IMR-90 (cell line): ENCODE measurements around the gene LINGO4. TPM values are rescaled to one million over a fixed set of nuclear protein-coding genes. Genes with fewer than 3 reads are reported as not detected.

ENCODE experiments used
- ATAC-seq: fragments of 200-7000 bp; cut with Tn5 transposase; 2 replicates; pipeline ENCODE4 v1.9.1; 2020; ENCODE audit warnings: low read depth, mild to moderate bottlenecking, moderate library complexity
- BruUV-seq: library from RNA; stranded (reverse); fragments of 400-500 nt; replicated peaks from 2 replicates; lab custom pipeline; 2021; lab: Mats Ljungman, UMichigan
- CTCF ChIA-PET: fragments of 300-600 bp; formaldehyde crosslinking; extraction: SDS; loops from one replicate; lab custom pipeline; 2021; ENCODE audit warnings: antibody characterized with exemption; lab: Yijun Ruan, JAX
- POLR2A ChIA-PET: fragments of 300-600 bp; sonication (Branson Sonifier 250); formaldehyde crosslinking; loops from one replicate; lab custom pipeline; 2022; ENCODE audit warnings: antibody characterized with exemption; ENCODE audit not compliant: unreplicated experiment; lab: Charles Lee
- DNase-seq: peaks from one replicate; pipeline ENCODE4 v3.0.0; 2013
- H2AFZ ChIP-seq: replicated peaks from 2 replicates; pipeline ENCODE3; 2013; ENCODE audit warnings: low read length, mild to moderate bottlenecking; ENCODE audit not compliant: poor library complexity
- H2AK5ac ChIP-seq: 2 replicates; pipeline ENCODE4 v1.6.1; 2013; ENCODE audit warnings: low read depth, low read length, inconsistent platforms
- H2AK9ac ChIP-seq: replicated peaks from 2 replicates; pipeline ENCODE3; 2013; ENCODE audit warnings: mild to moderate bottlenecking, low read depth, low read length, moderate library complexity; ENCODE audit not compliant: poor library complexity
- H2BK120ac ChIP-seq: 2 replicates; pipeline ENCODE4 v1.6.1; 2013; ENCODE audit warnings: low read depth, low read length, inconsistent platforms
- H2BK15ac ChIP-seq: 3 replicates; pipeline ENCODE4 v1.6.1; 2013; ENCODE audit warnings: low read depth, low read length, inconsistent platforms
- H2BK20ac ChIP-seq: 2 replicates; pipeline ENCODE4 v1.6.1; 2013; ENCODE audit warnings: low read depth, mild to moderate bottlenecking, inconsistent platforms, low read length, moderate library complexity
- H2BK5ac ChIP-seq: 2 replicates; pipeline ENCODE4 v1.6.1; 2013; ENCODE audit warnings: mild to moderate bottlenecking, low read depth, low read length, inconsistent platforms; ENCODE audit not compliant: poor library complexity, severe bottlenecking
- H3K14ac ChIP-seq: replicated peaks from 2 replicates; pipeline ENCODE4 v1.6.1; 2013; ENCODE audit warnings: low read depth, low read length, inconsistent platforms
- H3K18ac ChIP-seq: 2 replicates; pipeline ENCODE4 v1.6.1; 2013; ENCODE audit warnings: low read depth, low read length, control low read depth
- H3K23ac ChIP-seq: 2 replicates; pipeline ENCODE4 v1.6.1; 2013; ENCODE audit warnings: low read depth, low read length, inconsistent platforms
- H3K27ac ChIP-seq: 2 replicates; pipeline ENCODE4 v1.5.1; 2013; ENCODE audit warnings: mild to moderate bottlenecking, control low read depth, low read length; ENCODE audit not compliant: insufficient read depth
- H3K27me3 ChIP-seq: 2 replicates; pipeline ENCODE4 v1.6.1; 2013; ENCODE audit warnings: low read length; ENCODE audit not compliant: control insufficient read depth, insufficient read depth
- H3K36me3 ChIP-seq: 2 replicates; pipeline ENCODE4 v1.6.1; 2013; ENCODE audit warnings: low read length, mixed read lengths; ENCODE audit not compliant: control insufficient read depth, insufficient read depth
- H3K4ac ChIP-seq: 2 replicates; pipeline ENCODE4 v1.6.1; 2013; ENCODE audit warnings: low read depth, low read length, inconsistent platforms
- H3K4me1 ChIP-seq: 2 replicates; pipeline ENCODE4 v1.6.1; 2013; ENCODE audit warnings: low read length, mixed read lengths; ENCODE audit not compliant: control insufficient read depth, insufficient read depth
- H3K4me2 ChIP-seq: 2 replicates; pipeline ENCODE4 v1.6.1; 2013; ENCODE audit warnings: low read depth, mild to moderate bottlenecking, control low read depth, low read length, moderate library complexity
- H3K4me3 ChIP-seq: 2 replicates; pipeline ENCODE4 v1.5.1; 2013; ENCODE audit warnings: low read depth, mild to moderate bottlenecking, control low read depth, low read length, moderate library complexity; ENCODE audit not compliant: insufficient read depth
- H3K56ac ChIP-seq: 2 replicates; pipeline ENCODE4 v1.6.1; 2013; ENCODE audit warnings: low read length, inconsistent platforms; ENCODE audit not compliant: insufficient read depth; ENCODE audit errors: extremely low read depth
- H3K79me1 ChIP-seq, 2 experiments: 2 replicates each; pipeline ENCODE4 v1.6.1; 2013; ENCODE audit warnings: low read length in 2 of 2, inconsistent platforms in 1 of 2, low read depth in 1 of 2
- H3K9ac ChIP-seq: 2 replicates; pipeline ENCODE4 v1.6.1; 2013; ENCODE audit warnings: low read depth, low read length, control low read depth
- H3K9me1 ChIP-seq: 2 replicates; pipeline ENCODE4 v1.6.1; 2013; ENCODE audit warnings: low read length, inconsistent platforms; ENCODE audit not compliant: insufficient read depth
- H3K9me3 ChIP-seq: 2 replicates; pipeline ENCODE4 v1.6.1; 2013; ENCODE audit warnings: low read length; ENCODE audit not compliant: control insufficient read depth, insufficient read depth
- H4K20me1 ChIP-seq: 2 replicates; pipeline ENCODE4 v1.6.1; 2013; ENCODE audit warnings: low read length, inconsistent platforms; ENCODE audit not compliant: insufficient read depth
- H4K5ac ChIP-seq: 2 replicates; pipeline ENCODE4 v1.6.1; 2013; ENCODE audit warnings: mild to moderate bottlenecking, low read depth, low read length, control low read depth
- H4K8ac ChIP-seq, 2 experiments: 2 replicates each; pipeline ENCODE4 v1.6.1; 2013; ENCODE audit warnings: low read depth in 2 of 2, low read length in 2 of 2, control low read depth in 1 of 2, inconsistent platforms in 1 of 2
- H4K91ac ChIP-seq: 2 replicates; pipeline ENCODE4 v1.6.1; 2013; ENCODE audit warnings: low read depth, low read length, inconsistent platforms; ENCODE audit not compliant: insufficient read depth
- CHD1 ChIP-seq: IDR thresholded peaks from 2 replicates; pipeline ENCODE4 v1.6.1; 2012; ENCODE audit warnings: low read depth, low read length, improper control_type of control experiment
- FOS ChIP-seq: fragments of 150-350 bp; IDR thresholded peaks from 2 replicates; pipeline ENCODE4 v1.6.1; 2016; ENCODE audit warnings: low read depth, low read length
- MXI1 ChIP-seq: IDR thresholded peaks from 2 replicates; pipeline ENCODE4 v1.6.1; 2012; ENCODE audit warnings: low read depth, mild to moderate bottlenecking, low read length, moderate library complexity, borderline replicate concordance
- RFX5 ChIP-seq: IDR thresholded peaks from 2 replicates; pipeline ENCODE4 v1.8.0; 2012; ENCODE audit warnings: low read depth, mild to moderate bottlenecking, low read length, moderate library complexity
- WGBS, 2 experiments: methylation state at CpG; one replicate each; pipeline versions ENCODE4 v1.1.5 to v1.1.7; 2013; ENCODE audit warnings: missing lambda C conversion rate in 2 of 2; ENCODE audit not compliant: insufficient read length in 1 of 2; ENCODE audit errors: extremely low coverage in 2 of 2; 5-methylcytosine and 5-hydroxymethylcytosine counted together
- dilution Hi-C: fragments of 300-500 bp; cut with HindIII; formaldehyde crosslinking; loops from one replicate; pipeline ENCODE4 v1.14.3; 2018; ENCODE audit warnings: low sequenced_read_pairs; ENCODE audit not compliant: unreplicated experiment
- in situ Hi-C: fragments of 300-500 bp; cut with MboI; formaldehyde crosslinking; loops from 3 replicates; pipeline ENCODE4 v1.14.3; 2019; ENCODE audit warnings: low sequenced_read_pairs, inconsistent platforms, mixed read lengths
- intact Hi-C: fragments of 100-400 bp; cut with micrococcal nuclease; formaldehyde crosslinking; loops from 2 replicates; pipeline ENCODE4 v1.10.0; 2022
- polyA plus RNA-seq, 3 experiments: library from polyadenylated mRNA; depleted of rRNA; stranded (reverse); fragments of >200 nt; gene quantifications; 2 replicates each; pipeline ENCODE4 v1.2.3, GENCODE V29; 2012; ENCODE audit warnings: low replicate concordance in 1 of 3
- total RNA-seq: library from RNA; depleted of rRNA; stranded (reverse); fragments of >200 nt; gene quantifications from 2 replicates; pipeline ENCODE4 v1.2.3, GENCODE V29; 2012
- TF ChIP-seq, protein P1 (sequence below): fragments of 150-350 bp; IDR thresholded peaks from 2 replicates; pipeline ENCODE4 v1.6.1; 2016; ENCODE audit warnings: low read depth, mild to moderate bottlenecking, low read length, moderate library complexity, borderline replicate concordance
- TF ChIP-seq, protein P2 (sequence below): conservative IDR thresholded peaks from 2 replicates; pipeline ENCODE4 v1.5.1; 2012; ENCODE audit warnings: mild to moderate bottlenecking, low read depth, low read length, improper control_type of control experiment
- TF ChIP-seq, protein P3 (sequence below): fragments of 150-350 bp; IDR thresholded peaks from 2 replicates; pipeline ENCODE4 v1.6.1; 2017; ENCODE audit warnings: mild to moderate bottlenecking, antibody characterized with exemption, low read length, low read depth

The LINGO4 gene
- total and polyA plus RNA-seq, 2 of the 4 experiments (the other 2 are of a cell fraction): not detected

DNA sequence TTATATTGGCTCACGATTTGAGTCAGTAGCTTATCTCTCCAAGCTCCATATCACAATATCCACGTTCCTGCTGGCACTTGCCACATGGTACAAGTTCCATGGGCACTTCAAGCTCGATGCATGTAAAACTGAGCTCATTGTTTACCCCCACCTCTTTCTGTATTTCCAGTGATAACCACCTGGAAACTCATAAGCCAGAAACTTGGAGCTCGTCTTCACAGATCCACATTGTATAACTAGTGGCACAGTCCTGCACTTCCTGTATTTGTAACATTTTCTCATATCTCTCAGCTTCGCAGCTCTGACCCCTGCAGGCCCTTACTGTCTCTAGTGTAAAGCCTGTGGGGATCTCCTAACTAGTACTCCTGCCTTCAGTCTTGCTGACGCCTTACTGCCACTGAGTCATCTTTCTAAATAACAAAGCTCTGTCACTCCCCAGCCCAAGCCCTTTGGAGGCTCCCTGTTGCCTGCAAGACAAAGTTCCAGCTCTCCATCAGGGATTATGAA lies 40.9 kb upstream of the LINGO4 start:
- H3K23ac ChIP-seq: no peak overlapping the region
- POLR2A ChIA-PET: no interaction called here
- no peak overlapping the region for H2AFZ ChIP-seq
- ATAC-seq: peak; percentile 84
- H4K91ac ChIP-seq: no peak overlapping the region
- H3K9me1 ChIP-seq: no peaks in the 10 kb centered on the region
- H4K5ac ChIP-seq: no peak overlapping the region
- H3K18ac ChIP-seq: no peak overlapping the region
- dilution Hi-C loops: no loop called here
- peak overlapping the region in 1 of 2 experiments; percentile 63; a peak in 2 of 4 replicates for H4K8ac ChIP-seq
- CTCF ChIA-PET: no interaction called here
- in situ Hi-C loops: no loop called here
- H2AK5ac ChIP-seq: no peak overlapping the region
- no peak overlapping the region for H2AK9ac ChIP-seq
- no peak overlapping the region; the same call in 1 of the 2 replicates for H3K9ac ChIP-seq
- peaks cover 28% of the 10 kb centered on the region for H3K27me3 ChIP-seq
- 0 out of 2 replicates have a peak overlapping the region, but pooled peaks have one; percentile 19 for H3K4ac ChIP-seq
- H3K56ac ChIP-seq: no peak overlapping the region
- H3K27ac ChIP-seq: no peak overlapping the region
- 44% methylated on average over 5 of the region's 6 CpGs; no CpG with 5 or more reads in 1 of the 2 experiments for WGBS, 2 experiments
- TF ChIP-seq FOS: no peak
- TF ChIP-seq, protein P1, sequence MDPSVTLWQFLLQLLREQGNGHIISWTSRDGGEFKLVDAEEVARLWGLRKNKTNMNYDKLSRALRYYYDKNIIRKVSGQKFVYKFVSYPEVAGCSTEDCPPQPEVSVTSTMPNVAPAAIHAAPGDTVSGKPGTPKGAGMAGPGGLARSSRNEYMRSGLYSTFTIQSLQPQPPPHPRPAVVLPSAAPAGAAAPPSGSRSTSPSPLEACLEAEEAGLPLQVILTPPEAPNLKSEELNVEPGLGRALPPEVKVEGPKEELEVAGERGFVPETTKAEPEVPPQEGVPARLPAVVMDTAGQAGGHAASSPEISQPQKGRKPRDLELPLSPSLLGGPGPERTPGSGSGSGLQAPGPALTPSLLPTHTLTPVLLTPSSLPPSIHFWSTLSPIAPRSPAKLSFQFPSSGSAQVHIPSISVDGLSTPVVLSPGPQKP: no peak
- TF ChIP-seq MXI1: no peak
- TF ChIP-seq, protein P2, sequence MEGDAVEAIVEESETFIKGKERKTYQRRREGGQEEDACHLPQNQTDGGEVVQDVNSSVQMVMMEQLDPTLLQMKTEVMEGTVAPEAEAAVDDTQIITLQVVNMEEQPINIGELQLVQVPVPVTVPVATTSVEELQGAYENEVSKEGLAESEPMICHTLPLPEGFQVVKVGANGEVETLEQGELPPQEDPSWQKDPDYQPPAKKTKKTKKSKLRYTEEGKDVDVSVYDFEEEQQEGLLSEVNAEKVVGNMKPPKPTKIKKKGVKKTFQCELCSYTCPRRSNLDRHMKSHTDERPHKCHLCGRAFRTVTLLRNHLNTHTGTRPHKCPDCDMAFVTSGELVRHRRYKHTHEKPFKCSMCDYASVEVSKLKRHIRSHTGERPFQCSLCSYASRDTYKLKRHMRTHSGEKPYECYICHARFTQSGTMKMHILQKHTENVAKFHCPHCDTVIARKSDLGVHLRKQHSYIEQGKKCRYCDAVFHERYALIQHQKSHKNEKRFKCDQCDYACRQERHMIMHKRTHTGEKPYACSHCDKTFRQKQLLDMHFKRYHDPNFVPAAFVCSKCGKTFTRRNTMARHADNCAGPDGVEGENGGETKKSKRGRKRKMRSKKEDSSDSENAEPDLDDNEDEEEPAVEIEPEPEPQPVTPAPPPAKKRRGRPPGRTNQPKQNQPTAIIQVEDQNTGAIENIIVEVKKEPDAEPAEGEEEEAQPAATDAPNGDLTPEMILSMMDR: 0 out of 2 replicates have a peak, but pooled peaks have one; percentile 20
- no peak for TF ChIP-seq CHD1
- no peak for TF ChIP-seq RFX5
- TF ChIP-seq, protein P3, sequence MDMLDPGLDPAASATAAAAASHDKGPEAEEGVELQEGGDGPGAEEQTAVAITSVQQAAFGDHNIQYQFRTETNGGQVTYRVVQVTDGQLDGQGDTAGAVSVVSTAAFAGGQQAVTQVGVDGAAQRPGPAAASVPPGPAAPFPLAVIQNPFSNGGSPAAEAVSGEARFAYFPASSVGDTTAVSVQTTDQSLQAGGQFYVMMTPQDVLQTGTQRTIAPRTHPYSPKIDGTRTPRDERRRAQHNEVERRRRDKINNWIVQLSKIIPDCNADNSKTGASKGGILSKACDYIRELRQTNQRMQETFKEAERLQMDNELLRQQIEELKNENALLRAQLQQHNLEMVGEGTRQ: no peak
- intact Hi-C loops: no loop called here
- 0 out of 3 replicates have a peak overlapping the region, but pooled peaks have one; percentile 13 for H2BK15ac ChIP-seq
- no peak overlapping the region for H3K4me3 ChIP-seq
- no peaks in the 10 kb centered on the region for H3K79me1 ChIP-seq
- BruUV-seq: no TSS peak
- H3K4me1 ChIP-seq: 0 out of 2 replicates have a peak, but pooled peaks cover 1% of the 10 kb centered on the region
- no peak overlapping the region for H3K14ac ChIP-seq
- no peaks in the 10 kb centered on the region for H4K20me1 ChIP-seq
- peak; percentile 75 for DNase-seq
- no peak overlapping the region for H2BK20ac ChIP-seq
- no peak overlapping the region for H2BK5ac ChIP-seq
- H3K9me3 ChIP-seq: no peaks in the 10 kb centered on the region
- H2BK120ac ChIP-seq: no peak overlapping the region
- H3K36me3 ChIP-seq: no peaks in the 10 kb centered on the region
- no peak overlapping the region for H3K4me2 ChIP-seq
